ENCODE measurements around the gene ALAS1.

Gene ALAS1

DNA sequence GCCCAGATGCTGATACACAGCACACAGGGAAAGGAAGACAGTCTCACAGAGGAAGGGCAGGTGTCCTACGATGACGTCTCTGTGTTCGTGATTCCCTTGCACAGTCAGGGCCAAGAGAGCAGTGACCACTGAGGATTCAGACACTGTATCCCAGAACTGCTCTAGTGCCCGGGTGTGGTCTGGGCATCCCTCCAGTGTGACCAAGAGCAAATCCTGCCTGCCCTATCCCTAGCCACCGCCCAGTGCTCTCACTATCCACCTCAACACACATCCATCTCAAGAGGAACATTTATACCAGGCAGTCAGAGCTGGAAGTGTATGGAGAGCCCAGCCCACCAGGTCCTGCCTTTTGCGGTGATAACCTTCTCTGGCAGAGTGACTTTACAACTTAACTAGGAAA, 51.7 kb downstream of the ALAS1 start:
- no peak for DNase-seq (ENCODE audit: low spot score)

DNA sequence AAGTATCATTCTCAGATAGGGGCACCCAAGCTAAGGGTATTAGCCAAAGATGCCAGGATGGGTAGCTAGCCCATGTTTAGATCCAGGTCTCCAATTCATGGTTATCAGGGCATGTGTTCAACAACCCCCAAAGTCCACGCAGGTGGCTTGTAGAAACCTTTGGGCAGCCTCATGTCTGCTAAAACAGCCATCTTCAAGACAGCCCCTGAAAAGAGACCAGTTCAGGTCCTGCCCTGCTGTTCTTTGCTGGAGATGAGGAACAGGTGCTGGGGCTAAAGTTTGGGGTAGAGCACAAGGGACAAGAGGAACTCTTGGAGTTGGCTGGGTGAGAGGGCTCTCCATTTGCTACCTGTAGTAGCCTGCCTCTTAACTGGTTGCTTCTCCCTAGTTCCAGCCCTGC, 52.2 kb downstream of the ALAS1 start:
- DNase-seq (ENCODE audit: low spot score), result no peak

DNA sequence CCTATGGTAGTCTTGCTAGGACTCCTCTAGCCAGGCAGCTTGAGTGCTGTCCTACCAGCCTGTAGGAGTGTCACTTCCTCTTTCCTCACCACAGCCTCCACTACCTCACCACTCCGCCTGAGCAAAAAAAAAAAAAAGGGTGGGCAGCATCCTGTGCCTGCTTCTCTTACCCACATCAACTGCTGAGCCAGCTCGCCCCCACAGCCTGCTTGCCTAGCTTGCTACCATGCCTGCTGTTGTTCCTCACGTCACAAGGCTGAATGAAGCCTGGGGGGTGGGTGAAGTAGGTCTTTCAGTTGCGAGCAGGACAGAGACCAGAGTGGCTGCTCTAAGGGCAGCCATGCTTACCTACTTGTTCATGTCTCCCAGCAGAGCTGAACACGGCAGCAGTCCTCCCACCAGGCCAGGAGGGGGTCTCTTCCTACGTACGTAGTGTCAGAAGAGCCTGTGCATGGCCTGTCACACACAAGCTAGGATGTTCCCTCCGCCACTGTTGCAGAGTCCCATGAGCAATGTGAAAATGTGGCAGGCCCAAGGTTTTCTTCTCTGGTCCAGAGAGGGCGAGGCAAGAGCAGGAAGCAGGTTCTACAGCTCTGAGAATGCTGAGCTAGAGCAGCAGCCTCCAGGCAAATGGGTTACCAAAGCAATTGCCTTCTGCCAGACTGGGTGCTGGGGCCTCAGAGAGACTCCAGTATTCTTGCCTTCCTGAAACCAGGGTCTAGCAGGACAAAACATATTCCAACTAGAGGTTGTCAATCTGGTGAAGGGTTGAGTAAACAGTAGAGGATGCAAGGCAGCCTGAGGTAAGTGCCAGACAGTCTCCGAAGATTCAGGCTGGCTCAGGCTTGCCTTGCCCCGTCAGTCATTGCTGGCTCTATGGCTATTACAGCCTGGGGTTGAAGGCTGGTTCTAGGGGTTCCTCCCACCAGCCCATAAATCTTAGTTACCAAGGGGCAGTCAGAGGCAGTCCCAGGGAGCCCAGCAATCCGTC, 55.6 kb downstream of the ALAS1 start:
- no peak for DNase-seq (ENCODE audit: low spot score)

DNA sequence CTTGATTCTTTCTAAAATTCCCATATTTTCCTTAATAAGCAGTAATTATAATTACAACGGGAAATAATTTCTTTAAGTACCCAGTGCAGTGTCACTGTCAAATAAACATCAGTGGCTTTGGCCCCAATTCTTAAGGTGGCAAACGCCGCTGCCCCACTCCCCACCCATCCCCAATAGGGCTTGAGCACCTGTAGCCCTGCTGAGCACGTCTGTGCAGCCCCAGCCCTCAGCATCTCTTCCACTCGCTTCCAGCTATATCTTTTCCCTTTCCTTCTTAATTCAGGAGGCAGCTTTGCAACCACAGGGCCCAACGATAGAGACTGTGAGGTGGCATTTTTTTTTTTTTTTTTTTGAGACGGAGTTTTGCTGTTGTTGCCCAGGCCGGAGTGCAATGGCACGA, 56.6 kb downstream of the ALAS1 start:
- DNase-seq (ENCODE audit: low spot score), result no peak

DNA sequence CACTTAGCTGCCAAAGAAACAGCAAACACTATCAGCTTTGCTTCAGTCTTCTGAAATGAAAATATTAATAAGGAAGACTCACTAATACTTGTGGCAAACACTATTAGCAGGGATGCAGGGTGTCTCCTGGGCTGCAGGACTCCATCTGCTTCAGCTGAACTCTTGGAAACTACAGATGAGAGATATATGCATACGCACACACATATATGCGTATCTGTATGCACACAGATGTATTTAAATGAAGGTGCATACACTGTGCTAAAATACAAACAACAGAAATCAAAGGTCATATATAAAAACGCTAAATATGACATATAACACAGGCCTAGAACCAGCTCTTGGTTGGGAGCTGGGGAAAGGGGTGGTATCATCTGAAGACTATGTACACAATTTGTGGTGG, 58.2 kb downstream of the ALAS1 start:
- no peak for DNase-seq (ENCODE audit: low spot score)

DNA sequence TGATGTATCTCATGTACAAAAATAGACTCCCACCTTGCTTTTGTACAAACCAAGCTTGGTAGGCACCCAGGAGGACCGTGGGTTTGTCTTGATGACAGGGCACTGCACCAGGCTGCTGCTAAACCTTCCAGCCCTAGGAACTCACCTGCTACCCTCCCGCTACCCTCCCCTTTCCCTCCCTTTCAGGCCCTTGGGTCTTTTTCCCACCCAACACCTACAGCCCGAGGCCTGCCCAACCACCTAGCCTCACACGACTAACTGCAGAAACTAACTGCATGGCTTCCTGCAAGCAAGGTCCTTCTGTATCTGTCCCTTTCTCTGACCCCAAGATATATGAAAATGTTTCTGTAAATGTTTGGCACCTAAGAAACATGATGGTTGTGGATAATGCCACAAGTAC, 58.7 kb downstream of the ALAS1 start:
- no peak for DNase-seq (ENCODE audit: low spot score)

DNA sequence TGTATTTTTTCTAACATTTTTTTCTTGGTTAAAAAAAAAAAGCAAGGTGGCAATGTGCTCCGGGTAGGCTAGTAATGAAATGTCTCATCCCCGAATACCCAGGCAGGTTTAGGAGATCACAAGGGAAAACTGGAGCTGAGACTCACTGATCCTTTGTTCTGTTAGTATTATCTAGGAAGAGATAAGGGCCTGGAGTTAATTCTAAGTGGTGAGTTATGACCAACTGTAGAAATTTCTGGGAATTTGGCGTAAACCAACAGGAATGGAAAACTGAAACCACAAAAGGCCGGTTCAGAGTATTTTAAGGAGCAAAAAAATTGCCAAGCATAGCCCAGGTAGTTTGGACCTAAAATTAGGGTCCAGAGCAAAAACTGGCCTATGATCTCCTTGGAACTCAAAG, 60.0 kb downstream of the ALAS1 start:
- DNase-seq (ENCODE audit: low spot score), result no peak

DNA sequence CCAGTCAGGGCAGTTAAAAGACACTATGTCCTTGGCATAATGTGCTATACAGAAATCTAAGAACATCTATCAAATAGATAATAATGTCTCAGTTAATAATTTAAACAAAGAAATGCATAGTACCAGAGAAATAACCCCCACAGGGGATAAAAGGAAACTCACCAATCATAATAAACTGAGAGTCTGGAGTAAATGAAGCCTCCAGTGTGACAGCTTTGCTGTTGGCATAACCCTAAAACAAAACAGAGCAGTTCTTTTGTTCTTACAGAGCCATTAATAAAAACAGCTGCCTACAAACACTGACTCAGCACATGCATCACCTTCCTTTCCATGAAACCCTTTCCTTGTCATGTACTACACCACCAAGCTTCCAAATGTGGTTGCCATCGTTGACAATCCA, 61.1 kb downstream of the ALAS1 start:
- no peak for DNase-seq (ENCODE audit: low spot score)

DNA sequence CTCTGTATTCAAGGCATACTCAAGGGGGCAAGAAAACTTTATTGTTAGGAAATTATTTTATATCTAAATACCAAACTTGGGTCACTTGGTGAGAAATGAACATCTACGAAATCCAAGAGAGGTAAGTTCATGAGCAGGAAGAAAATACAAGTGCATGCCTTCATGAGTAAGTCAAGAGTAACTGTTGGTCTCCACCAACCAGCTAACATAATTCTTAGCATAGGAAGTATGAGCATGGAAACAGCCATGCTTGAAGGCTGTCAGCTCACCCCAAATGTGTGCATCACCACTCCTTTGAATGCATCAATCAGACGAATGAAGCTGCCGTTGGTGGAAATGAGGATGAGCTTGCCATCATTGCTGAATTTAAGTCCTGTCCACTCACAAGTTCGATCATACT, 61.5 kb downstream of the ALAS1 start:
- no peak for DNase-seq (ENCODE audit: low spot score)

DNA sequence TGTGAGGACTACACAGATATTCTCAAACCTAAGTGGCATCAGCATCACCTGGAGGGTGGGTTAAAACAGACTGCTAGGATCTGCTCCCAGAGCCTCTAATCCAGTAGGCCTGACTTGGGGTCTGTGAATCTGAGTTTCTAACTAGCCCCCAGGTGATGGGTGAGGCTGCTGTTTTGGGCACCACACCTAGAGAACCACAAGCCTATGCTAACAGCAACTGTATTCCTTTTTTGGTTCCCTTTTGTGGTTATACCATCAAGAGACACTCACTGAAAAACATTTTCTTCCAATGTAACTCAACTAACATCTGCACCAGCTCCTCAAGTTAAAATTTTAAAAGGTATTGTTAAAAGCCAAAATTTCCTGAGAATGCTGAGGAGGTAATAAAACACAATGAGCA, 64.5 kb downstream of the ALAS1 start:
- no peak for DNase-seq (ENCODE audit: low spot score)

Measured in hematopoietic multipotent progenitor cell treated with erythropoietin and hydrocortisone succinate and interleukin-3 and kit ligand, for 17 days (in vitro differentiated cells).